ENCODE data around the gene DSG3. TPM values are rescaled to one million over a fixed set of nuclear protein-coding genes. Genes with fewer than 3 reads are reported as not detected.
"Not testable (repeated sequence)": the region's sequence is repeated elsewhere in the genome, so short reads cannot be mapped to it uniquely, and the experiment has no call there.

The DSG3 gene
- total RNA-seq, 4 donors from 2014 or later: 513 to 856 (median 737) TPM

GRCh38 chr18:31505156-31505555 is 57.6 kb downstream of the DSG3 start:
- DNase-seq: no peak
- no peak for TF ChIP-seq POLR2A (IDR thresholded peaks at IDR 0.05)
- TF ChIP-seq CTCF (IDR thresholded peaks at IDR 0.05): no peak
- Histone ChIP-seq H3K9me3 (no peaks in the 10 kb centered on the region), H3K27me3 (no peaks in the 10 kb centered on the region), H3K4me1 (peaks cover 7 to 45% (median 9%) of the 10 kb centered on the region in 3 donors), H3K27ac (no peak overlapping the region), H3K4me3 (no peak overlapping the region), H3K36me3 (no peaks in the 10 kb centered on the region)
- 71 to 74% methylated on average over 6 of the region's 6 CpGs for WGBS, 2 donors
- intact Hi-C loops (cut with DNase I): no loop called here

- DNase-seq: no peak
- intact Hi-C loops (cut with DNase I): no loop called here
- H3K27ac ChIP-seq: no peak overlapping the region
These were observed 58.6 kb downstream of the DSG3 start for GRCh38 chr18:31506024-31506742.

GRCh38 chr18:31507124-31507523 is 59.6 kb downstream of the DSG3 start:
- H3K27ac ChIP-seq; H3K4me3 ChIP-seq; H3K27me3 ChIP-seq; H3K9me3 ChIP-seq; H3K36me3 ChIP-seq; DNase-seq; intact Hi-C loops (cut with DNase I): not testable (repeated sequence)
- 70 to 94% methylated on average over 2 of the region's 2 CpGs for WGBS, 2 donors
- peaks cover 14 to 46% (median 15%) of the 10 kb centered on the region in 3 donors for H3K4me1 ChIP-seq

More at GRCh38 chr18:31506024-31506742, 58.6 kb downstream of the DSG3 start:
- no peaks in the 10 kb centered on the region for H3K27me3 ChIP-seq
- no peaks in the 10 kb centered on the region for H3K36me3 ChIP-seq
- whole genome bisulfite sequencing, 2 donors: 32 to 50% methylated on average over 5 of the region's 5 CpGs
- H3K4me1 ChIP-seq: peaks cover 7 to 43% (median 10%) of the 10 kb centered on the region in 3 donors
- H3K4me3 ChIP-seq: no peak overlapping the region
- no peaks in the 10 kb centered on the region for H3K9me3 ChIP-seq
- TF ChIP-seq CTCF (IDR thresholded peaks at IDR 0.05) (peak in 4 of 6 experiments; percentile 15 to 45 (median 37)), POLR2A (IDR thresholded peaks at IDR 0.05) (no peak)

GRCh38 chr18:31508781-31509180 is 61.2 kb downstream of the DSG3 start:
- DNase-seq: no peak
- no peak overlapping the region for H3K4me3 ChIP-seq
- peak overlapping the region in 3 of 4 donors; percentile 39 to 84 (median 80) for H3K27ac ChIP-seq
- H3K9me3 ChIP-seq: no peaks in the 10 kb centered on the region
- TF ChIP-seq POLR2A (IDR thresholded peaks at IDR 0.05) (no peak), CTCF (IDR thresholded peaks at IDR 0.05) (no peak)
- intact Hi-C loops (cut with DNase I): no loop called here
- no peaks in the 10 kb centered on the region for H3K27me3 ChIP-seq
- peaks cover 17 to 63% (median 22%) of the 10 kb centered on the region in 3 donors for H3K4me1 ChIP-seq
- H3K36me3 ChIP-seq: no peaks in the 10 kb centered on the region
- WGBS, 2 donors: 33 to 45% methylated on average over 1 of the region's 1 CpG

GRCh38 chr18:31509571-31509970 is 62.0 kb downstream of the DSG3 start:
- Histone ChIP-seq H3K36me3 (no peaks in the 10 kb centered on the region), H3K4me3 (no peak overlapping the region), H3K4me1 (peaks cover 17 to 65% (median 22%) of the 10 kb centered on the region in 3 donors), H3K27ac (peak overlapping the region in 3 of 4 donors; percentile 71 to 84 (median 80)), H3K27me3 (no peaks in the 10 kb centered on the region), H3K9me3 (no peaks in the 10 kb centered on the region)
- intact Hi-C loops (cut with DNase I): no loop called here
- 45 to 50% methylated on average over 3 of the region's 3 CpGs for WGBS, 2 donors
- no peak for TF ChIP-seq POLR2A (IDR thresholded peaks at IDR 0.05)
- no peak for TF ChIP-seq CTCF (IDR thresholded peaks at IDR 0.05)
- DNase-seq: no peak
